NCI-H1930 (cell line): ENCODE results near the gene NRP2.

Experiments
- DNase-seq, 2 experiments: peaks; one replicate each; lab custom pipeline; 2025; lab: John Stamatoyannopoulos, UW

The NRP2 gene

GRCh38 chr2:205660521-205661124, 21.7 kb upstream of the NRP2 start:
- no peak for DNase-seq

DNA sequence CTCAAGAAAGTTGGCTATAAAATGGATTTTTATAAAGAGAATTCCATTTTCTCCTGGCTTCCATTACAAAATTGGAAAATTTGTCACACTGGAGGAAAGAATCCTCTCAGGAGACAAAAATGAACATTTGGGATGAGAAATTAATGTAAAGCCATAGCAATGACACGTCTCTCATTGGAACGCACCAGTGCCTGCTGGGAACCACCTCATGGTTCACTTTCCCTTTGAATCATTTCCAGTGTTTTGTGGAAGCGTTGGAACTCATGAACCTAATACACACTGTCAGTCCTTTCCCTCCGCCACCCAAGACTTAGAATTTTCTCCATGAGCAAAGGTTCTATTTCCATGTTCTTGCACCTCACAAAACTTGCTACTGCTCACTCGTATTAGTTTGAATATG, 21.0 kb upstream of the NRP2 start:
- no peak for DNase-seq

- DNase-seq = no peak
Measured at GRCh38 chr2:205662206-205662965, 19.9 kb upstream of the NRP2 start.

GRCh38 chr2:205665791-205666190, 16.5 kb upstream of the NRP2 start:
- DNase-seq = no peak

DNA sequence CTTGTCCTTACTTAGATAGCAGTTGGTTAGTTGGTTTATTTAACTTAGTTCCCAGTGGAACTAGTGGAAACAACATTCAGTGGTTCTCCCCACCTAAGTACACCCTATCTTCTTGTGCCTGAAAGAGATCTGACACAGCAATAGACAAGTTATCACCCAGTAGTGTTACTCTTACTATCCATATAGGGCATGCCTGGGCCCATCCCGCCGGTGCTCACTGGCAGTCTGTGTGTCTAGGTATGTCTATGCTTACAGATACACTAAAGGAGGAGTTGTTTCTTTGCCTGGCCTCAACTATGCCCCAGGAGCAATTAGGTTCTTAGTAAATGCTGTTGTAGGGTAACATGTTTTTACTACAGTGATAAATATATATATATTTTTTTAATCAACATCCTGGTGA, 12.0 kb upstream of the NRP2 start:
- no peak for DNase-seq

DNA sequence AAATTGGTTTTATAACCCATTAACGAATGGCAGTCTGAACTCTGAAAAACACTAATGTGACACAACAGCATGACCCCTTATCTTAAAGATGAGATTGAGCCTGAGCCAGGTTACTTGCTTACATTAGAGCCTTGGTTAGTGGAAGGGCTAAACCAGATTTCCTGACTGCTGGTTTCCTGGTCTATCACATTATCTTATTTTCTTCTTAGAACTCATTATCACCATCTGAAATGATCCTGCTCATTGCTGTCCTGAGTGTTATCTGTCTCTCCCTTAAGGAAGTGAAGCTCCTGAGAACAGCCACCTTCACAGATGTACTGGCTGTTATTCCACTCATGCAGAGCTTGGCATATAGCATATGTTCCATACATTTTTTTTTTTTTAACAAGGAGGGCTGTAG, 9.0 kb upstream of the NRP2 start:
- DNase-seq = no peak

DNA sequence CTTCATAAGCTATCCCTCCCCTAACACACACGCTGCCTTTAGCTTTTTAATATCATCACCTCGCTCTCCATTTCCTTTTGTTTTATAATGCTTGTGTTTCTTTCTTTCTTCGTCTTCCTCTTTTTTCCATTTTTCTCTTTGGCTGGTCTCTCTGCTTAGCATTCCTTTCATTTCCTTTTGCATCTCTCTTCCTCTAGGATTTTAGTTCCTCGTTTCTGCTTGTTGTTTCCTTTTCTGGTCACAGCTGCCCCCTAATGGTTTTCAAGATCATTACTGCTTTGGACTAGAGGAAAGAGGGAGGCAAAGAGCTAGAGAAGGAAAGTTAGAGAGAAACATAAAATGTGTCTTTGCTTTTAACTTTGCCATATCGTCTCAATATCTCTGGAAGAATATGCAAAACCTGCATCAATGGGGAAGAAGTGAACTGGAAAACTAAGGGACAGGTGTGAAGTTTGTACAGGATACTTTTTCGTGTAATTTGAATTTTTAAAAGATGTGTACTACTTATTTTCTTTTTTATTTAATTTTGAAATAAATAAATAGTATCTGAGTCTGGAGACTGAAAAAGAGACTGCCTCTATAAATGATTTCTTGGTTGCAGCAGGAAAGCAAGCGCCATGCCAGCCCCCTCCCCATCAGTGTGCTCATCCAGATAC, 6.3 kb upstream of the NRP2 start:
- peak; percentile 21 to 41 for DNase-seq

- DNase-seq = no peak
Measured at GRCh38 chr2:205678541-205679142, 3.7 kb upstream of the NRP2 start.

- no peak for DNase-seq
Measured at GRCh38 chr2:205679410-205680009, 2.8 kb upstream of the NRP2 start.

- peak; percentile 44 to 77 for DNase-seq
Measured at GRCh38 chr2:205680067-205680466, 2.2 kb upstream of the NRP2 start.

DNA sequence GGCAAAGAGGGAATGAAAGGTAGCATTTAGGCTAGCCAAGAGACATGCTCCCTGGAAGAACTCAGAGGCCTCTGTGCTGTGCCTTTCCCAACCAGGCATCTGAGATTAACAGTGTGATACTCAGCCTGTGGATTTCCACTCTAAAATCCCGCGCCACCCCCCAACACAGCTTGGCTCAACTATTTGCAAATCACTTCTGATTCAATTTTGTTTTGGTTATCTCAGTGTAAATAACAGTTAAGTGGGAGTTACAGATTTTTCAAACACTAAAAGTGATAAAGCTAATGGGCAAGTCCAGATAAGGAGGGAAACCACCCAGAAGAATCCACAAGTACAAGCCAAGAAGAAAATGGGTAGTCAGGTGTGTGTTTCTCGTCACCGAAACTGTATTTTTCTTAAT, 1.4 kb upstream of the NRP2 start:
- no peak for DNase-seq

- no peak for DNase-seq
Measured at GRCh38 chr2:205681401-205682238, 681 bp upstream of the NRP2 start.

DNA sequence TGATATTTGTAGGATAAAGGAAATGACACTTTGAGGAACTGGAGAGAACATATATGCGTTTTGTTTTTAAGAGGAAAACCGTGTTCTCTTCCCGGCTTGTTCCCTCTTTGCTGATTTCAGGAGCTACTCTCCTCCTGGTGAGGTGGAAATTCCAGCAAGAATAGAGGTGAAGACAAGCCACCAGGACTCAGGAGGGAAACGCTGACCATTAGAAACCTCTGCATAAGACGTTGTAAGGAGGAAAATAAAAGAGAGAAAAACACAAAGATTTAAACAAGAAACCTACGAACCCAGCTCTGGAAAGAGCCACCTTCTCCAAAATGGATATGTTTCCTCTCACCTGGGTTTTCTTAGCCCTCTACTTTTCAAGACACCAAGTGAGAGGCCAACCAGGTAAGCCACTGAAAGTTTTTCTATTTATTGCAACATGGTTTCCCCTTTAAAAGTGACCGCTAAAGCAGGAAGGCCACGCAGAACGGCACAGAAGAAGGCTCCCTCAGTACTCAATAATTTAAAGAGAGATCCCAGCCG, 735 bp downstream of the NRP2 start:
- DNase-seq = no peak

- no peak for DNase-seq
Measured at GRCh38 chr2:205683502-205684367, 1.4 kb downstream of the NRP2 start.

DNA sequence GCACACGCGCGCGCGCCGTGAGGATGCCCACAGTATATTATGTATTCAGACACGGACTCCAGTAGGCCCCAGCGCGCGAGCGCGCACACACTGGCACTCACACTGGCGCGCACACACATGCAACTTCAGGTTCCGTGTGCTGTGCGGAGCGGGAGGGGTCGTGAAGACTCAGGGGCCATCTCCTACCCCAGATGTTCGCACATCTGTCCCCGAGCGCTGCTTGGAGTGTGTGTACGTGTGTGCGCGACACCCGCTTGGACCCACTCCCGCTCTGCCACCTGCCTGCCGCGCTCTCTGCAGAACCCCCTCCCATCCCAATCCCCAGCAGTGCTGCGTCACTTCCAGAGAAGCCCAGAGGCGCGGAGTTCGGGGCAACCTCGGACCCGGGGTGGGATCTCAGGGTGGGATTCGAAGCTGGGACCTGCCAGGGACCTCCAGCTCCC, 2.6 kb downstream of the NRP2 start:
- DNase-seq = no peak

DNA sequence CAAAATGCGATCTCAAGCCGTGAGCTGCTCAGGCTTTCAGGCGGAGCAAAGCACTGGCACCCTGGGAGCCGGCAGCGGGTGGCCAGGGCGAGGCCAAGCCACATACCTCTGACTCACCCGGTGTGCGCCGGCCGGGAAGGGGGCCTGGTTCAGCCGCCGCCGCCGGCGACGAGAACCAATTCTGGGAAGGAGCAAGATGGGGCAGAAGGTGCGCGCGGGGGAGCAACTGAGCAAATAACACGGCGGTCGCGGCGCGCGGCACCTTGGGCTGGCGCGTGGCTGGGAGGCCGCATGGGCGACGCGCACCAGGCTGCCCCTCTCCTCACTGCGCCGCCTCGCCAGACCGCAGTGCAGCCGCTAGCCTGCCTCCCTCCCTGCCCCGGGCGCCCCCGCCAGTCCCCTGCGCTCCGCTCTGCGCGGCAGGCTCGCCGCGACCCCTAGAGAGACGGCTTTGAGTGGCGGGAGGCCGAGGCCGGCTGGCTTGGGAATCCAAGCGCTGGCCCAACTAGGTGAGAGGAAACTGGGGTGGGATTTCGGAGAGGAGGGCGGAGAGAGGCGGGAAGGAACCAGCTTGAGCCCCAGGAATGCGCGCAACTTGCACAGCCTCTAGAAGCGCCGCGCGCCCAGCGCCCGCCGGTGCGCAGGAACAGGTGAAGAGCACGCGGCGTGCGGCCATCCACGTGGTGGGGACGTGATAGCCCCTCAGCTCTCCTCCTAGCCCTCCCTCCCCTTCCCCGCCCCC, 3.2 kb downstream of the NRP2 start:
- DNase-seq = no peak

- no peak for DNase-seq
Measured at GRCh38 chr2:205686056-205686782, 3.9 kb downstream of the NRP2 start.

GRCh38 chr2:205686783-205687640, 4.7 kb downstream of the NRP2 start:
- DNase-seq = no peak
